Lung (tissue), 12 donors: ENCODE measurements around the gene CNGB1. TPM values are rescaled to one million over a fixed set of nuclear protein-coding genes. Genes with fewer than 3 reads are reported as not detected.

Experiments used
- ATAC-seq: fragments of 200-7000 bp; cut with Tn5 transposase; one replicate; pipeline ENCODE4 v1.9.1; 2020; ENCODE audit warnings: moderate number of reproducible peaks; ENCODE audit not compliant: insufficient read depth, low FRiP score
- DNase-seq, 3 donors: peaks; one replicate each; pipeline ENCODE4 v3.0.0-alpha.2; 2013 to 2017
- H3K27ac ChIP-seq, 2 donors: one replicate each; pipeline ENCODE4 v1.5.1; 2013; ENCODE audit warnings: mild to moderate bottlenecking in 2 of 2, moderate library complexity in 2 of 2, control low read depth in 1 of 2, inconsistent platforms in 1 of 2, low read depth in 1 of 2, low read length in 1 of 2
- H3K27me3 ChIP-seq, 3 donors: one replicate each; pipeline ENCODE4 v1.5.1; 2013; ENCODE audit warnings: low read length in 2 of 3; ENCODE audit not compliant: control insufficient read depth in 3 of 3, insufficient read depth in 3 of 3
- H3K36me3 ChIP-seq, 4 donors: one replicate each; pipeline ENCODE4 v1.5.1; 2013; ENCODE audit warnings: low read length in 4 of 4, mild to moderate bottlenecking in 1 of 4, moderate library complexity in 1 of 4; ENCODE audit not compliant: control insufficient read depth in 4 of 4, insufficient read depth in 4 of 4
- H3K4me1 ChIP-seq, 5 donors: one replicate each; pipeline ENCODE4 v1.5.1; 2013; ENCODE audit warnings: low read length in 5 of 5, mild to moderate bottlenecking in 2 of 5, moderate library complexity in 1 of 5; ENCODE audit not compliant: control insufficient read depth in 5 of 5, insufficient read depth in 5 of 5
- H3K4me3 ChIP-seq: one replicate; pipeline ENCODE4 v1.5.1; 2013; ENCODE audit warnings: mild to moderate bottlenecking, control low read depth, moderate library complexity
- H3K9ac ChIP-seq, 2 donors: one replicate each; pipeline ENCODE4 v1.5.1; 2013; ENCODE audit warnings: low read length in 2 of 2, control low read depth in 1 of 2; ENCODE audit not compliant: insufficient read depth in 1 of 2
- H3K9me3 ChIP-seq, 4 donors: one replicate each; pipeline ENCODE4 v1.5.1; 2013; ENCODE audit warnings: low read length in 3 of 4, mild to moderate bottlenecking in 1 of 4, moderate library complexity in 1 of 4; ENCODE audit not compliant: control insufficient read depth in 4 of 4, insufficient read depth in 3 of 4
- CTCF ChIP-seq: IDR thresholded peaks from 2 replicates; pipeline ENCODE4 v1.5.1; 2012; ENCODE audit warnings: mild to moderate bottlenecking; ENCODE audit errors: control extremely low read depth, extremely low read depth
- WGBS, 2 donors: extraction: QIAGEN DNeasy Blood & Tissue Kit; methylation state at CpG; one replicate each; pipeline ENCODE4 v1.1.7; 2013; 5-methylcytosine and 5-hydroxymethylcytosine counted together
- polyA plus RNA-seq, 2 donors: library from polyadenylated mRNA; stranded (reverse); fragments of 200-250 nt; gene quantifications; one replicate each; pipeline ENCODE4 v1.2.1, GENCODE V29; 2013
- total RNA-seq, 2 donors: library from RNA; depleted of rRNA in 1 of 2; stranded (reverse); fragments of >200 nt in 1 of 2; gene quantifications; one replicate each; pipeline ENCODE4 v1.2.1, GENCODE V29; 2014 to 2021
- donor health status: control.
- donor health status: control.
- donor health status: Bipolar disorder and iron deficiency.
- donor health status: healthy.
- donor health status: DM: yes; HTN: yes; CAD: no.

Gene CNGB1
- total and polyA plus RNA-seq, 4 donors: 0.14 to 0.43 (median 0.19) TPM

- ATAC-seq: no peak
- H3K27me3 ChIP-seq: no peaks in the 10 kb centered on the region
Observed at GRCh38 chr16:57925310-57925709, 45.6 kb downstream of the CNGB1 start.

GRCh38 chr16:57924514-57924913 is 46.4 kb downstream of the CNGB1 start:
- no peak for DNase-seq
- Histone ChIP-seq H3K9ac (no peak overlapping the region), H3K9me3 (peaks cover 0 to 2% (median 0%) of the 10 kb centered on the region in 4 donors), H3K4me3 (no peak overlapping the region), H3K27me3 (no peaks in the 10 kb centered on the region), H3K4me1 (no peaks in the 10 kb centered on the region), H3K36me3 (no peaks in the 10 kb centered on the region), H3K27ac (no peak overlapping the region)
- no peak for TF ChIP-seq CTCF
- no peak for ATAC-seq
- WGBS, 2 donors: 88 to 92% methylated on average over 6 of the region's 6 CpGs

More at GRCh38 chr16:57925310-57925709, 45.6 kb downstream of the CNGB1 start:
- WGBS, 2 donors: 73 to 76% methylated on average over 3 of the region's 3 CpGs
- no peak overlapping the region for H3K27ac ChIP-seq
- no peak for DNase-seq
- H3K9me3 ChIP-seq: peaks cover 0 to 1% (median 0%) of the 10 kb centered on the region in 4 donors
- H3K9ac ChIP-seq: no peak overlapping the region
- no peaks in the 10 kb centered on the region for H3K36me3 ChIP-seq
- TF ChIP-seq CTCF: no peak
- no peaks in the 10 kb centered on the region for H3K4me1 ChIP-seq
- H3K4me3 ChIP-seq: no peak overlapping the region

GRCh38 chr16:57923841-57924240 is 47.1 kb downstream of the CNGB1 start:
- TF ChIP-seq CTCF: no peak
- H3K9me3 ChIP-seq: peaks cover 0 to 2% (median 0%) of the 10 kb centered on the region in 4 donors
- WGBS, 2 donors: 96 to 99% methylated on average over 2 of the region's 2 CpGs
- no peaks in the 10 kb centered on the region for H3K36me3 ChIP-seq
- H3K4me3 ChIP-seq: no peak overlapping the region
- DNase-seq: no peak
- H3K27ac ChIP-seq: no peak overlapping the region
- ATAC-seq: no peak
- no peak overlapping the region for H3K9ac ChIP-seq
- no peaks in the 10 kb centered on the region for H3K27me3 ChIP-seq
- no peaks in the 10 kb centered on the region for H3K4me1 ChIP-seq

GRCh38 chr16:57923418-57923817 is 47.5 kb downstream of the CNGB1 start:
- peaks cover 0 to 2% (median 0%) of the 10 kb centered on the region in 4 donors for H3K9me3 ChIP-seq
- no peaks in the 10 kb centered on the region for H3K27me3 ChIP-seq
- no peak overlapping the region for H3K4me3 ChIP-seq
- H3K36me3 ChIP-seq: no peaks in the 10 kb centered on the region
- TF ChIP-seq CTCF: no peak
- H3K27ac ChIP-seq: no peak overlapping the region
- no peak overlapping the region for H3K9ac ChIP-seq
- ATAC-seq (no peak), DNase-seq (no peak)
- H3K4me1 ChIP-seq: no peaks in the 10 kb centered on the region
- WGBS, 2 donors: 88 to 91% methylated on average over 2 of the region's 2 CpGs
